Erythroblast (primary cell): ENCODE data around the gene PDIA6.
A peak's percentile ranks its signal among the peaks of the same experiment; 100 is the strongest.
"Not testable (repeated sequence)": the region's sequence is repeated elsewhere in the genome, so short reads cannot be mapped to it uniquely, and the experiment has no call there.

Source experiments
- DNase-seq, 2 experiments: peaks; one replicate each; lab custom pipeline; 2025; lab: John Stamatoyannopoulos, UW
- GATA1 ChIP-seq: IDR thresholded peaks from 2 replicates; pipeline ENCODE4 v1.6.1; 2011; ENCODE audit warnings: low read depth, mild to moderate bottlenecking, control low read depth, low read length, moderate library complexity
- POLR2A ChIP-seq: IDR thresholded peaks from 2 replicates; pipeline ENCODE4 v1.6.1; 2011; ENCODE audit warnings: mild to moderate bottlenecking, low read length

The PDIA6 gene

DNA sequence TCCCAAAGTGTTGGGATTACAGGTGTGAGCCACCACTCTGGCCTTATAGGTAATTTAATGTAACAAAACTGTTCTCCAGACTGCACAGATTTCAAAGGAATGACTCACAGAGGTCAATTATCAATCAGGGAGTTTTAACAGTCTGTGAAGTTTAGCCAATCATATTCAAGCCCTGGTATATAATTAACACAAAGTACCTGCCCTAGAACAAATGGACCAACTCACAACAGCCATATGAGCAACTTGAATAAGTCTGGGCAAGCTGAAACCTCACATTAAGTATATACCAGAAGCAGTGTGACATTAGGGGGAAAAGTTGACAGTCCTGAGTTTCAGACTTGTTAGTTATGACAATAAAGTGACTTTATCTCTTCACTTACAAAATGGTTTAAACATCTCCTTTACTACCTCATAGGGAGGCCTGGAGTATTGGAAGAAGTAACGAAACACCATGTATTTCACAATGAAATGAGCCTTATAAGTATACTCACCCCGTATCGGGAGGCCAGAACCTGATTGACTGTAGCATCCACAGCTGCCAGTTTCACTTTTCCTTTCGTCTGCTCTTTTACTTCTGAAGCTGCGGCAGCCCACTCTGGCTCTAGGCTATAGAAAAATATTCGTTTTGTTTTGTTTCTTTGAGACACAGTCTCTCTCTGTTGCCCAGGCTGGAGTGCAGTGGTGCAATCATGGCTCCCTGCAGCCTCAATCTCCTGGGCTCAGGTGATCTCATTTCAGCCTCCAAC is 22.2 kb downstream of the PDIA6 start:
- TF ChIP-seq POLR2A (no peak), GATA1 (no peak)
- no peak for DNase-seq

DNA sequence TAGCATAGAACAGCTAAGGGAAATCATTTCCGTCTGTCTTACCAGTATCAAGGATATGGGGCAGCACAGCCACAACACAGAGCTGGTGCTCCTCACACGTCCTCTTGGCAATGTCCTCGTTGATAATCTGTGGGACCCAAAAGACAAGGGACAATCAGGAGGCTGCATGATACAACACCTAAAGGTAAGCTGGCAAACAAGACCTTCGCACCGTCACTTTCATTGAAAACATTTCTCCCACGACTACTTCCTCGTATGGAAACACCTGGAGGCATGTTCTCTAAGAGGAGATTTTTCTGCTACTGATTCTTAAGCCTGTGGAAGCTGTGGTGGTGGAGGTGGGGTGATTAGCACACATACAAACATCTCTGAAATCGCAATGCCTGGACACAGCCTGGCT is 23.7 kb downstream of the PDIA6 start:
- DNase-seq = no peak
- no peak for TF ChIP-seq GATA1
- no peak for TF ChIP-seq POLR2A

DNA sequence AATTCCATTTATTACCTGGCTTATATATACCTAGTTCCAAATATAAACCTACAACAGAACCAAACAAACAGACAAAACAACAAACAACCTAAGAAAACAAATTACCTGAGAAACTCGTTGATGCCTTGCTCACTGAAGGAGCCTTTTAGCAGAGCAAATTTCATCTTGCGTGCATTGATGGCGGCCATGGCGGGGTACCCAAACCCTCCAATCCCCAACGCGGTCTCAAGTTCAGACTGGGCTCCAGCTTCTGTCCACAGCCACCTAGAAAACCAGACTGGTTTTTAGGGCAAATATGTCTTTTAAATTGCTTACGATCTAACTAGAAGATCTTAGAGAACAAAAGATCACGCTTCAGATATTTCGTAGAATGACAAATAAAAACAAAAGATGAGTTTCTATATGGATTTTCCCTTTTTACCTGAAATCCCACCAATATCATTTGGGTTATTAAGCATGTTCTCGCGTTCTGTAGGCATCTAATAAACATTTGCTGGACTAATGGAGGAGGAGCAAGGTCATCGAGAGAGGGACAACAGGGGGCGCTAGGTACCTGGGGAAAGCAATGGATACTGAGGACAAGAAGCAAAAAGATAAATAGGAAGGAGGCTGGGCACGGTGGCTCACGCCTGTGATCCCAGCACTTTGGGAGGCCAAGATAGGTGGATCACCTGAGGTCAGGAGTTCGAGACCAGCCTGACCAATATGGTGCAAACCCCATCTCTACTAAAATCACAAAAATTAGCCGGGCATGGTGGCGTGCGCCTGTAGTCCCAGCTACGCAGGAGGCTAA is 25.2 kb downstream of the PDIA6 start:
- TF ChIP-seq POLR2A (no peak), GATA1 (no peak)
- peak; percentile 47 to 65 for DNase-seq

DNA sequence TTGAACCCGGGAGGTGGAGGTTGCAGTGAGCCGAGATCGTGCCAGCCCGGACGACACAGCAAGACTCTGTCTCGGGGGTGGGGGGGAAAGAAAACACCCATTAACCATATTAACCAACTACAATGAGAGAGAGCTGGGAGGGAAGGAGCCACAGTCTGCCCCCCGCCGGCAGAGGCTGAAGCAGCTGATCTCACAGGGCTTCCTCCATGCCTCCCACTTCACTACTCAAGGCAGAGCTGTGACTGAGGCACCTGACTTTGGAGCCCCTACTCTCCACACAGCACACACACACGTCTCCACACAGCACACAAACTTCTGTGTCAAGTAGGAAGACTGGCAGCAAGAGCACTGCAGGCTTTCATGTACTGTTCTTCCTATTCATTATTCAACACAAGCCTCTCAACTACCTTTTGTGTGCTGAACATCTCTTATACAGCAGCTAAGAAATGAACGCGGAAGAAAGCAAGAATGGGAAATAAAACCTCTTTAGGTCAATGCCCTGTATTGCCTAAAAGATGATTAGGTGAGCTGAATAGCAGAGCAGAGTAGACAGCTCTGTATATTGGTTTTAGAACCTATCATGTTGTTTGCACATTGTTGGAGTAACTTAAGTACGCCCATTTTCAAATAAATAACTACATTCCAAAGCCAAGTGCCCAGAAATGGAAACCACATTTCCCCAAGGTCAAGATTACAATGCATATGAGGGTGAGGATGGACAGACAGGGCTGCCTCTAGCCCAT is 26.2 kb downstream of the PDIA6 start:
- TF ChIP-seq POLR2A (no peak), GATA1 (no peak)
- DNase-seq = no peak

DNA sequence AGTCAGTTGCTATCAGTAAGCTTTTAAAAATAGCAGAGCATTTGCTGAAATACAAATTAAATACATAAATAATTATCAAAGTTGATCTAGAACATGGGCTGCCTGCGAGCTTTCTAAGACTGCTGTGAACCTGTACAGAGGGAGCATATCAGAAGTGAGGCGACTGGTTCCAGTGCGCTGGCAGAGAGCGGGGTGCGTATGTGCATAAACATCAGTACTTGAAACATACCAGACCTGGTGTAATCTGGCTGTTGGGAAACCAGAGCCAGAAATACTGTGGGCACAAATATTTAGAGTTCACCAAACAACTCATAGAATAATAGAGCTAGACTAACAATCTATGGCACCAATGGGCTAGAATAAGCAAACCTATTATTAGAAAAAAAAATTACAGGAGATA is 27.3 kb downstream of the PDIA6 start:
- no peak for DNase-seq

DNA sequence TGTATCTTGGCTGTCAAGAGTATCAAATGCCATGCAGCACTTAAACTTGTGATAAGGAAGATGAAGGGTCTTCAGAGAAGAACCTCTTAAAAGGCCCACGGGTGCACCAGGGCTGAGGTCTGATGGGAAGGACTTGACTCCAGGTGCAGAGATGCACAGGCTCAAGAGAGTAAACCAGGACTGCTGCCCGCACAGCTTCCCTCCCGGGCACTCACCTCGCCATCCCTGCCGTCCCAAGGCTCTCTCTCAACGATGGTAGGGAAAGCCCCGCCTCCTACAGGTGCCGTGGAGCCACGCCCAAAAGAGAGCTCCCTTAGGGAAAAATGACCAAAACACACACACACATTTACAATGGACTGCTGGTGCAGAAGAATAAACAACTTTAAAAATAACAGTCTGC is 27.9 kb downstream of the PDIA6 start:
- DNase-seq = no peak
- no peak for TF ChIP-seq GATA1
- TF ChIP-seq POLR2A = no peak

More for the DNA sequence above, 27.3 kb downstream of the PDIA6 start:
- TF ChIP-seq POLR2A = no peak
- no peak for TF ChIP-seq GATA1

DNA sequence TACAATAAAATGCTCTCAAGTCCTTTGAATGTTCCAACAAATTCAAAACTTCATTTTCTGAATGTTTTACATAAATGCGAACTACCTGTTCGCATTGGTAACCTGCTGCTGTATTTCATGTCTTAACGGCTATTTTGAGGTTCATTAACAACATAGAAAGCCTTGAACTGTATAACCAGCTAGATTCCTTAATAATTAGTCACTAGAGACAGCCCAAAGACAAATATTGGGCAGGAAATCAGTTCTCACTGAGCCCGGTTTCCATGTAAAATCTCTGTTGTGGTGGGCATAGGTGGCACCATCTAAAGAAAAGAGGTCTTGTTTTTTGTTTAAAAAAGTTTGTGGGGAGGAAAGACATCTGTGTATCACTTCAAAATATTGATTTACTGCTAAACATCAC is 29.2 kb downstream of the PDIA6 start:
- DNase-seq = no peak
- TF ChIP-seq GATA1 (no peak), POLR2A (no peak)

DNA sequence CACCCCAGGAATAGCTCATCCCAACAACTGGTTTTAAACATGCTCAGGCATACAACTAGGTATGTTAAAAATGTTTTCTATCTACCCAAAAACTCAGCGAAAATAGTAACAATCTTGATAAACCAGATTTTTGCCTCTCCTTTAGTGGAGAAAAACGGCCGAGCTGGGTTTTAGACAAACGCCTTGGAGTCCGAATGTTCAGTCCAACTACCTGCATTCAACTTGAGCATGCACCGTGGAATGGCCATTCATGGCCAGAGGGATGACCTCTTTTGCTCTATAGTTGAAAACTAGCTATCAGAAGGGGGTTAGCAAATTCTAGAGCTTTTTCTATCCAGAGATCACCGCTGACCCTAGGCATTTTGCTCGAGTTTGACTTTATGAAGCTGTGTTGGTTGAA is 30.8 kb downstream of the PDIA6 start:
- TF ChIP-seq GATA1 (no peak), POLR2A (no peak)
- DNase-seq = no peak

DNA sequence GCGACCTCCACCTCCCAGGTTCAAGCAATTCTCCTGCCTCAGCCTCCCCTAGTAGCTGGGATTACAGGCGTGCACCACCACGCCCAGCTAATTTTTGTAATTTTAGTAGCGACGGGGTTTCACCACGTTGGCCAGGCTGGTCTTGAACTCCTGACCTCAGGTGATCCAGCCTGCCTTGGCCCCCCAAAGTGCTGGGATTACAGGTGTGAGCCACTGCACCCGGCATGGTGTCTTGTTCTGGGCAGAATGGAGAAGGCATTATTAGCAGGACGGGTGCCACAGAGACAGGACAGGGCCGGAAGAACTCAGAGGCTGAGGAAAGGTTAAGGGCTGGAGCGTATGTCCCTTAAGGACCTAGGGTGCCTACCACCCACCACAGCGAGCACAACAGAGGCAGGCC is 31.8 kb downstream of the PDIA6 start:
- DNase-seq = not testable (repeated sequence)

DNA sequence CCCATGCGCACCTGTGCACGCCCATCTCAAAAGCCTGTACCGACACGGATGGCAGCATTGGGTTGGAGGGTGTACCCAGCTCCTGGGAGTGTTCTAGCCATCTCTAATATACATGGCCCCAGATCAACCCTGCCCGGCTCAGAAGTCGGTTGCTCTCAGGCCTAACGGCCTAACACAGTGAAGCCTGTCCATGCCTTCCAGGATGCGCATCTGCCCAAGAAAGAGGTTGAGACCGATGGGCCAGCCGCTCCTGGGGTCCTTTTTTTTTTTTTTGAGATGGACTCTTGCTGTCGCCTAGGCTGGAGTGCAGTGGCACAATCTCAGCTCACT is 32.1 kb downstream of the PDIA6 start:
- no peak for TF ChIP-seq GATA1
- TF ChIP-seq POLR2A = no peak
- DNase-seq = no peak

DNA sequence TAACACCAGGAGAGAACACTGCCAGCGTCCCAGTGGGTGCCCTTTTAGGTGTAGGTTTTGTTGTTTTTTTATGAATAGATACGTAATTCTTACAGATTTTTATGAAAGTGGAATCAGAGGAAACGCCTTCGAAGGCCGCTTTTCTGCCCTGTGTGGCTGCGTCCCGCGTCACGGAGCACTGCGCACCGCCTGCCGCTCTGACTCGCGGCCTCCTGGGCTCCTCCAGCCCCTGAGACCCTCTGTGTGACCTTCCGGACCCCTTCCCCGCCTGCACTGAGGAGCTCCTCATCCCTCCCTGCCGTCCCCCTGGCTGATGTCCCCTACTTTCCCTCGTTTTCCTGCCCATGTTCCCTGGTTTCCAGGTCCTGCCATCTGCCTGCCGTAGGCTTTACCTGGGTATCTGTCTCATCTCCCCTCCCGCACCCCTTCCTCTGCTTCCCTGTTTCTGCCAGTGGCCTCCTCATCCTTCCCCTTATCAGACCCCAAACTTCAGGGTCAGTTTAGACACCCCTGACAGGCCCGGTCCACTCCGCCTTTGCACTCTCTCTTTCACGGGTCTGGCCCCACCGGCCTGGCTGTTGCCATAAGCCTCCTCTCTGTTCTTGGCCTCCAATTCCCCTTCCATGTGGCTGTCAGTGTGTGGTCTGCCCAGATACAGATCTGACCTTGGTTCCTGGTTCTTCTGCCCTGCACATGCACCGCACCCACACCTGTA is 32.7 kb downstream of the PDIA6 start:
- no peak for DNase-seq
- no peak for TF ChIP-seq POLR2A
- TF ChIP-seq GATA1 = no peak

DNA sequence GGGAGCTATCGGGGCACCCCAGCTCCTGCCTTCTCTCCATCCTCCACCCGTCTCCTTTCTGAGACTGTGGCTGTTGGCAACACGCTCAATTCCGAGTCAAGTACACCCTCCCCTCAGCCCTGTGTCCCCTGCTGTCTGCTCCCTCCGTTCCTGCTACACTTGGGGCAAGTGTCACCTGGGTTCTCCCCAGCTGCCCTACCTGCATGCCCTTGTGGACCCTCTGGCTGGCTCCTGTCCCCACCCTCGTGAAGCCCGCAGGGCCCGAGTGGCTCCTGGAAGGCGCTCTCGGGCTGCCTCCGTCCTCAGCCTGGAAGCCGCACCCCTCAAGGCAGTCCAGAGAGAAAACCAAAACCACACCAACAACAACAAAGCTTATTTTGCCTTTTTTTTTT is 33.9 kb downstream of the PDIA6 start:
- DNase-seq = no peak
- no peak for TF ChIP-seq POLR2A
- no peak for TF ChIP-seq GATA1

DNA sequence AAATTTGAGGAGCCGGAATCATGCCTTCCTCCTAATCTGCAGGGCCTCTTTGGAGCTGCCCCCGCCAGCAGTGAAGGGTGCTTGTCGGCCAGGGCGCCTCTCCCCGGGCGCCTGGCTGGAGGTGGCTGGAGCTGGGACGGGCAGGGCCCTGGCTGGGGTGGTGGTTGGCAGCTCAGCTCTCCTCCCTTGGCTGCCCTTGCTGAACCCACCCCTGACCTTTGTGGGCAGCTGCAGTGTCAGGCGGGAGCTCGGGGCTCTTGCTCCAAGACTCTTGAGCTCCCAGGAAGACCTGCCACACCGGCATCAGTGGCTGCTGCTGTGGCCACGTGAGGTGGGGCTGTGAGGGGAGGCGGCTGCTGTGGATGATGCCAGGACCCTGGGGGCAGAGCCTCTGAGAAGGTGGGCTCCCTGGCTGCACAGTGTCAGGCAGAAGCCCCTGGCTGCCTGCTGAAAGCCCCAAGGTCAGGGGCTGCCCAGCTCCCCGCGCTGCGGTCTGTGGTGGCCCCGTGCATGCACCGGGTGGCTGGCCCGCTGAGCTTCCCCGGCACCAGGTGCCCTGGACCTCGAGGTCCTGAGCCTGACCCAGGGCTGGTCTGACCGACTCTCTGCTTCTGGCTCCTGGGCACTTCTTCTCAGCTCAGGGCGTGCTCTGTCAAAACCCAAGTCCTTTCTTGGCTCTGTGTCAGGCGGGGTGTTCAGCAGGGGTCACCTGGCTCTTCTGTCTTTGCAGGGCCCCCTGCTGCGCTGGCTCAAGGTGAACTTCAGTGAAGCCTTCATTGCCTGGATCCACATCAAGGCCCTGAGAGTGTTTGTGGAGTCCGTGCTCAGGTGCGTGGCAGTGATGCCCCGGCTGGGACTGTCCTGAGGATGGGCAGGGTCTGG is 34.5 kb downstream of the PDIA6 start:
- no peak for DNase-seq
- TF ChIP-seq GATA1 (no peak), POLR2A (no peak)
